Measurements from ENCODE around the gene CD180.

GRCh38 chr5:67196537-67197059 lies at the start of gene CD180:
- no peak for TF ChIP-seq CTCF (IDR thresholded peaks at IDR 0.05)
- no peak for TF ChIP-seq POLR2A (IDR thresholded peaks at IDR 0.05)
